Type B pancreatic cell (in vitro differentiated cells): ENCODE measurements around the gene TBX10. TPM values are rescaled to one million over a fixed set of nuclear protein-coding genes. Genes with fewer than 3 reads are reported as not detected.

Source experiments
- DNase-seq: peaks from one replicate; pipeline ENCODE4 v3.0.0; 2021; ENCODE audit warnings: mixed read lengths; ENCODE audit not compliant: unreplicated experiment; ENCODE audit errors: extremely low spot score
- H3K27ac Mint-ChIP-seq: 2 replicates; pipeline ENCODE4 v1.8.0; 2021; ENCODE audit warnings: mild to moderate bottlenecking, mixed read lengths
- H3K27me3 Mint-ChIP-seq: 2 replicates; pipeline ENCODE4 v1.8.0; 2021; ENCODE audit warnings: mixed read lengths
- H3K36me3 Mint-ChIP-seq: 2 replicates; pipeline ENCODE4 v1.8.0; 2021; ENCODE audit warnings: mixed read lengths
- H3K4me1 Mint-ChIP-seq: one replicate; pipeline ENCODE4 v1.8.0; 2021; ENCODE audit warnings: mixed read lengths; ENCODE audit not compliant: unreplicated experiment
- H3K4me3 Mint-ChIP-seq: 2 replicates; pipeline ENCODE4 v1.8.0; 2021; ENCODE audit warnings: mild to moderate bottlenecking, mixed read lengths
- H3K9me3 Mint-ChIP-seq: 2 replicates; pipeline ENCODE4 v1.8.0; 2021; ENCODE audit warnings: mixed read lengths
- total RNA-seq: library from RNA; stranded (reverse); gene quantifications from 2 replicates; pipeline ENCODE4 v1.2.1, GENCODE V29; 2021; ENCODE audit warnings: low replicate concordance
- TF ChIP-seq, protein P1 (sequence below): fragments of 200-600 bp; sonication (generic); conservative IDR thresholded peaks from 2 replicates; pipeline ENCODE4 v1.5.0; 2021; ENCODE audit warnings: antibody characterized with exemption, mild to moderate bottlenecking

Gene TBX10
- total RNA-seq, 1 donor from 2014 or later: not detected

DNA sequence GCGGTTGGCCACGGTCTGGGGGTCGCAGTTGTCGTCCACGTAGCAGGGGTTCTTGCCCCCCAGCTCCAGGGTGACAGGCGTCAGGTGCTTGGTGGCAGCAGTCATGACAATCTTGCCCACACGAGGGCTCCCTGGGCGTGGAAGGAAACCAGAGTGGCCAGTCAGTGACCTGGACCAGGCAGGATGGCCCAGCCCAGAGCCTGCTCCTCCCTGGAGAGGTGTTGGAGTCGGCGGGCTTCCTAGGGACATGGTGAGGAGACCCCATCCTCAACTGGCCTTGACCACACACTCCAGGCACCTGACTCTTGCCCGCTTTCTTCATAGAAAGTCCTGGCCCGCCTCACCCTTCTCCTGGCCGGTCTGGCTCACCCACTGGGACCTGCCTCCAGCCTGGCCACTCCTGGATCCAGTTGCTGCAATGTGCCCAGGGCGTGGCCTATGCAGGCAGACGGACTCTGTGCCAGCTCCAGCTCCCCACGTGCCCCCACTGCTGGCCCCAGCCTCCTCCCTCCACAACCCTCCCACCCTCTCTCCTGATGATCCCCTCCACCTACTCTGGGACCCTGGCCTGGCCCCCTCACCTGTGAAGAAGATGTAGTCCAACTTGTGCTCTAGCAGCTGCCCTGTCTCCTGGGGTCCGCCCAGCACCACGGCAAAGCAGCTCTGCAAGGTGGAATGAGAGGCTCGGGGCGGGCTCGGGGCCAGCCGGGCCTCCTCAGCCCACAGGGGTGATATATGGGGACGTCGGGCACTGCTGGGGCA lies 26.2 kb upstream of the TBX10 start:
- Mint-ChIP-seq H3K27ac (no peak overlapping the region), H3K36me3 (no peaks in the 10 kb centered on the region), H3K4me1 (no peaks in the 10 kb centered on the region), H3K4me3 (no peak overlapping the region), H3K9me3 (no peaks in the 10 kb centered on the region), H3K27me3 (no peaks in the 10 kb centered on the region)
- peak; percentile 61 for DNase-seq
- TF ChIP-seq, protein P1, sequence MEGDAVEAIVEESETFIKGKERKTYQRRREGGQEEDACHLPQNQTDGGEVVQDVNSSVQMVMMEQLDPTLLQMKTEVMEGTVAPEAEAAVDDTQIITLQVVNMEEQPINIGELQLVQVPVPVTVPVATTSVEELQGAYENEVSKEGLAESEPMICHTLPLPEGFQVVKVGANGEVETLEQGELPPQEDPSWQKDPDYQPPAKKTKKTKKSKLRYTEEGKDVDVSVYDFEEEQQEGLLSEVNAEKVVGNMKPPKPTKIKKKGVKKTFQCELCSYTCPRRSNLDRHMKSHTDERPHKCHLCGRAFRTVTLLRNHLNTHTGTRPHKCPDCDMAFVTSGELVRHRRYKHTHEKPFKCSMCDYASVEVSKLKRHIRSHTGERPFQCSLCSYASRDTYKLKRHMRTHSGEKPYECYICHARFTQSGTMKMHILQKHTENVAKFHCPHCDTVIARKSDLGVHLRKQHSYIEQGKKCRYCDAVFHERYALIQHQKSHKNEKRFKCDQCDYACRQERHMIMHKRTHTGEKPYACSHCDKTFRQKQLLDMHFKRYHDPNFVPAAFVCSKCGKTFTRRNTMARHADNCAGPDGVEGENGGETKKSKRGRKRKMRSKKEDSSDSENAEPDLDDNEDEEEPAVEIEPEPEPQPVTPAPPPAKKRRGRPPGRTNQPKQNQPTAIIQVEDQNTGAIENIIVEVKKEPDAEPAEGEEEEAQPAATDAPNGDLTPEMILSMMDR: peak; percentile 25

DNA sequence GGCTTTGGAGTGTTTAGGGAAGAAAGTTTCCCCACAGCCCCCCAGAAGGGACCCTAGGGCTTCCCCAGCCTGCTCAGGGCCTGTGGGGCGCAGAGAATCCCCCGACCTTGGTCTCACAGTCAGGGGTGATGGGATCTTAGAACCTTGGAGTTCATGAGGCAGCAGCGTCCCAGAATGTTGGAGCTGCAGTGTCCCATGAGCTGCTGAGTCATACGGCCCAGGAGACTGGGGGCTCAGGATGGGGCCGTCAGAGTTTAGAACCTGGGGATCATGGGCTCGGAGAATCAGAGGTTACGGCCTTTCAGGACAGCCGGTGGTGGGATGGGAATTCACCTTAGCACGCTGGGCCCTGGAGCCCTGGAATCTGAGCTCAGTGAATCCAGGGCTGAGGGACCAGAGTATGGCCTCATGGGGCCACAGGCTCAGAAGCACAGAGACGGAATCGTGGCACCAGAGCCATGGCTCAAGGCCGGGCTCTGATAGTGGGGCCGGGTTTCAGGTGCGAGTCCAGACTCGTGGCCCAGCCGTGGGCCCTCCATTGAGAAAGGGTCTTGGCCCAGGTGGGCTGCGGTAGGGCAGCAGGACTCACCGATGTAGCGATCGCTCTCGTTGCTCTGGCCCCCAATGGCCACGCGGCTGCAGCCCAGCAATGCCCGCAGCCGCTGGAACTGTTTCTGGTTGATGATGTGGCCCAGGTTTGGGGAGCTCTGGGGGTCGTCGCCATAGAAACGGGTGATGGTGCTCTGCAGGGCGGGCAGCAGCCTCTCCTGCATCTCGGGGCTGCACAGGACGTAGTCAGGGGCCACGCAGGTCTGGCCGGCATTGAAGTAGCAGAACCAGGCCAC lies 25.4 kb upstream of the TBX10 start:
- Mint-ChIP-seq H3K27ac (no peak overlapping the region), H3K4me1 (no peaks in the 10 kb centered on the region), H3K27me3 (no peaks in the 10 kb centered on the region), H3K4me3 (no peak overlapping the region), H3K9me3 (no peaks in the 10 kb centered on the region), H3K36me3 (no peaks in the 10 kb centered on the region)
- TF ChIP-seq, protein P1: no peak
- no peak for DNase-seq

DNA sequence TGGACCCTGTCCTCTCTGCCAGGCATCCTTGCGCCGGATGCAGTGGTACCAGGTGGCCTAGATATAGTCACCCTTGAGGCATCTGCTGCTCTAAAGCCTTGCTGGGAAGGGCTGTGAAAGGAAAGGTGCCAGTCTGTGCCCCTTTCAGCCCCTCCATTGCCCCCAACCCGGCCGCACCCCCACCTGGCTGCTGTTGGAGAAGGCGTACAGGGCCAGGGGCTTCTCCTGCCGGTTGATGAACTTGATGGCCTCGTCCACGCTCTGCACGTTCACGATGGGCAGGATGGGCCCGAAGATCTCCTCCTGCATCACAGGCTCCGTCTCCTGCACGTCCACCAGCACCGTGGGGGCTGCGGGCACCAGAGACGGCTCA lies 24.6 kb upstream of the TBX10 start:
- Mint-ChIP-seq H3K36me3 (no peaks in the 10 kb centered on the region), H3K27me3 (no peaks in the 10 kb centered on the region), H3K27ac (no peak overlapping the region), H3K4me3 (no peak overlapping the region), H3K4me1 (no peaks in the 10 kb centered on the region), H3K9me3 (no peaks in the 10 kb centered on the region)
- no peak for DNase-seq
- TF ChIP-seq, protein P1: no peak

DNA sequence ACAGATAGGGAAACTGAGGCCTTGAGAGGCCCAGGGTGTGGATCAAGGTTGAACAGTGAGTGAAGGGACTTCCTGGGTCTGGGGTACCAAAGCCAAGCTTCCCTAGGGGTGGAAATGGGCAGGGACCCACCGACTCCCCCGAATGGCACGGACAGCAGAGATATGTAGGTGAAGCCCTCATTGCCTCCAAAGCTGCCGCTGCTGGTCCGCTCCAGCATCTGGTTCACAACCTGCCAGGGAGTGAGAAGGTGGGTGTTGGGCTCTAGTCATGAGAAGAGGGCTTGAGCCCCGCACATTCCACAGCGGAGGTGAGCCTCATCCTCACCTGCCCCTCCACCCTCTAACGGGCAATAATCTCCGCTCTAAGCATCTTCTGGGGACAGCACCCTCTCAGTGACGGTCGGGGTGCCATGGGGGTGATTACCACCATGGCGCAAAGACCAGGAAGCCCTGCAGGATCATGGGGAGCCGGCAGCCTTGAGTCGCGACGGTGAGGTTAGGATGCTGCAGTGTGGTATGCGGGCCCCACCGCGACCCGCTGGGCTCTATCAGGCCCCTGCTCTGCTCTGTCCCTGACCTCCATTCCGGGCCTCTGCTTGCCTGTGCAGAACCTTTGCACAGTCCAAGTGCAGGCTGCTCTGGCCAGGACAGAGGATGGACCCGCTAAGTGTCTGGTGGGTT lies 24.1 kb upstream of the TBX10 start:
- Mint-ChIP-seq H3K27ac (no peak overlapping the region), H3K4me1 (no peaks in the 10 kb centered on the region), H3K36me3 (no peaks in the 10 kb centered on the region), H3K27me3 (no peaks in the 10 kb centered on the region), H3K4me3 (no peak overlapping the region), H3K9me3 (no peaks in the 10 kb centered on the region)
- DNase-seq: no peak
- TF ChIP-seq, protein P1: no peak

DNA sequence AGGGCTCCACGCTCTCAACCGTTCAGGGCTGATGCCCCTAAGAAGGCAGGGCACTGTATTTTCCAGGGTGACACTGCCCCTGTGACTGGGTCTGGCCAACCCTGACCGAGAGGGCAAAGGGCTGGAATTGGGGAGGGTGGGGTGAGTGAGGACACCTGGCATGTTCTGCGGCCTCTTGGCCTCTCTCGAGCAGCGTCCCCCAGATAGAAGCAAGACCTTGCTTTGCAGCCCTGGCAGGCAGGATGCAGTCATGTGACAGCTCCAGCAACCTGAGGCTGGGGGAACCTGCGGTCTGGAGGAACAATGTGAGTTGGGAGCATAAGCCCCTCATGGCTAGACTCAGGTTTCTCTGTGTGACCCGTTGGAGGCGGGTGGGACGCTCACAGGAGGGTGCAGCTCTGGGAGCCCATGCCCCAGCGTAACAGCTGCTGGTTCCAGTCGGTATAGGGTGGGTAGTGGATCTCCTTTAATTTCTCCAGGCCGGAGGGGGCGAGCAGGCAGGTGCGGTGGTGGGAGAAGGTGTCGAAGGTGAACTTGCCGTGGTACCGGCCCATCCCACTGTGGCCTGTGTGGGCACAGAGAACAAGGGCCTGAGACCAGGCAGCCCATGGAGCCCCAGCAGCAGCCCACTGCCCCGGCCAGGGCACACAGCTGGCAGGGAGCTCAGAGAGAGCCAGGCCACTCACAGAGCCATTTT lies 23.4 kb upstream of the TBX10 start:
- H3K27me3 Mint-ChIP-seq: no peaks in the 10 kb centered on the region
- H3K4me3 Mint-ChIP-seq: no peak overlapping the region
- DNase-seq: no peak
- no peak overlapping the region for H3K27ac Mint-ChIP-seq
- no peaks in the 10 kb centered on the region for H3K9me3 Mint-ChIP-seq
- TF ChIP-seq, protein P1: no peak
- no peaks in the 10 kb centered on the region for H3K36me3 Mint-ChIP-seq
- H3K4me1 Mint-ChIP-seq: no peaks in the 10 kb centered on the region
